Activated gamma-delta T cell treated with anti-CD3 and anti-CD28 coated beads, Interleukin-2, amount 50 U/mL, for 16 hours (primary cell): ENCODE measurements around the gene SLC35D1.

ENCODE experiments used
- DNase-seq: peaks from one replicate; pipeline ENCODE4 v3.0.0-alpha.2; 2020; ENCODE audit warnings: low read depth

Gene SLC35D1

GRCh38 chr1:67044631-67045270 is 9.2 kb downstream of the SLC35D1 start:
- no peak for DNase-seq

GRCh38 chr1:67043366-67043765 is 10.6 kb downstream of the SLC35D1 start:
- no peak for DNase-seq

DNA sequence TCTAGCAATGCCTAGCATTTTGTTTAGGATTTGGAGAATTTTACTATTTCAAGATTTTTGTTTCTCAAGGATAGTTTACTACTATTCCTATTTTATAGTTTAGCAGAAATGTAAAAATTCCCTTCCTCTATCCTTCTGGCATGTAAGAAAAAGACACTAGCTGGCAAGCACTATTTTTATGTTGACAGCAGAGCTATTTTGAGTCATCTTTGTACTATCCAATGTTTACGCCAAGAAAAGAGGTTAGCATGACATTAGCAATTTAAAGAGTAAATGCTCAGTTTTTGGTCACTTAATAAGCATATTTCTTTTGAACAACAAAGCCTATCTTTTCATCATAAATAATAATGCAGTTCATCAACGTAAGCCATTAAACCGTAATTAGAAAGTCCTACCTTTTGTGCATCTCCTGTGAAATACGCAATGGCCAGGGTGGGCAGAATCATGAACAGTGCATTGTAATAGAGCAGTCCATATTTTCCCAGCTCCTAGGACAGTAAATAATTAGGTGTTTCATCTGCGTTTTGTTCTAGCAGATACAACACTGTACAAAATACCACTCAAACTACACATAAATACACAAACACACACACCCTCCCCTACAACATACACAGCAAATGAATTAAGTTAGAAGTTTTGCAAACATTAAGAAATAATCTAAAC is 12.0 kb downstream of the SLC35D1 start:
- DNase-seq = no peak

GRCh38 chr1:67040405-67040804 is 13.5 kb downstream of the SLC35D1 start:
- no peak for DNase-seq

DNA sequence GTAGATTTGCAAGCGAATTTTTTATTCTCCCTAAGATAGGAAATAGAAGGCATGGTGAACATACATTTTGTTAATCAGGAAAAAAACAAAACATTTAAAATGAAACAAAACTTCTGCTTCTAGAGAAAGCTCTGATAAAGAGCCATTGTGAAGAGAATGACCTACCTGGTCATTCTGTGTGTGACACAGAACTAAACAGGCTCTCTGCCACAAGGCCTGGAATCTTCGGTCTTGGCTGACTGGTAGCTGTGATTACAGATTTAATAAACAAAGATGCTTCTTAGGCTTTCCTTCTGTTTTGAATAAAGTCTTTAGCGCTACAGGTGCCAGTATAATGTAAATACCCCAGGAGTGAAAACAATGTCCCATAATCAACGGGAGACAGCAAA is 22.1 kb downstream of the SLC35D1 start:
- no peak for DNase-seq

GRCh38 chr1:67031121-67031858 is 22.7 kb downstream of the SLC35D1 start:
- no peak for DNase-seq

DNA sequence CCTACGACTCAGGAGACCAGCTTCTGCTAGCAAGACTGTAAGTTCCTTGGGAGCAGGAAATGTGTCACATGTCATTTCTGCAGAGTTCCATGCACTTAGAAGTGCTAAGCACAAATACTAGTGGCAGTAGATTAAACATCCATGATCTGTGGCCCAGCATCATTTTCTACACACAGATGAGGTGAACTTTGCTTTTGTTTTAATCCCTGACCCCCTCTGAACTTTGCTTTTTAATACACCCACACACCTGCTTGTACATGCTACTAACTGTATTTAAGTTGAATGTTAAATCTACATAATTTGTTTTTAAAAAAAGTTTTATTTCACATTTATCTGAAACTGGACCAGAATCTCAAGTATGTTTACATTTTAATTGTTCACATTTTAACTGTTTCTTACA is 24.5 kb downstream of the SLC35D1 start:
- DNase-seq = no peak

- DNase-seq = no peak
Observed at GRCh38 chr1:67020765-67021164, 33.2 kb downstream of the SLC35D1 start.

DNA sequence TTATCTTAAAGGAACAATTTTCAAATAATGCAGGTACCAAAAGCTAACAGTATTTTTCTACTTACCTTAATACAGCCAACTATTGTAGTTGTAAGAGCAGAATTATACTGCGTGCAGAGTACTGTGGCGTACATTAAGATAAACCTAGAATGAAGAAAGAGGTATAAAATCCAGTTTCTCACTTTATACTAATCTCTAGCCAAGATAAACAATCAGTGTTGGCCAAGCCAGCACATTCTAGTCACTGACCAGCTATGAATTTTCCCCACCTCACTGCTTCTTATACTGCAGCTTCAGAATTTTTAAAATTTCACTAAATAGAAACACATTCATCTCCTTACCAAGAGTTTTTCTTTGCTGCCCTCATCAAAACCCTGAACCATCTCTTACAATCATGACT is 33.6 kb downstream of the SLC35D1 start:
- no peak for DNase-seq

DNA sequence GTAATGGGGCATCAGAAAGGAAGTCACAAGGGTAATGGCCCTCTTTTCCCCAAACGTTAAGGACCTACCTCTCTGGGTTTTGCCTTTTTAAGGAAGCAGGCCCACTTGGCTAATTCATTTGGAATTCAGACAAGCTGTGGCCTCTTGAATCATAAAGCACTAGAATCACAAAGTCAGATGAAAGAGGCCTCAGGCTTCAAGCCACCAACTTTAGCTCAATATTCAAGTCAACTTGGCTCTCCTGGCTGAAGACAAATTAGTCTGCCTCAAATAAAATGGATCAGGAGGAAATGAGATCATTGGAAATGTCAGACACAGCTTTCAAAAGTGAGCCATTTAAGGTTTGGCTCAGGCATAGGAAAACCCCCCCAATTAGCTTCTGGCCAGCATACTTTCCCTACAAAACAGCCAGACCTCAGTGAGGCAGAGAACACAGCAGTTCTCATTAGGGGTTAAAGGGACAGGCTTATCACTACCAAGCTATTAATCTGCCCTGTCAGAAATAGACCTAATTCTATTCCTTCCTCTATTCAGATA is 34.3 kb downstream of the SLC35D1 start:
- DNase-seq = no peak

DNA sequence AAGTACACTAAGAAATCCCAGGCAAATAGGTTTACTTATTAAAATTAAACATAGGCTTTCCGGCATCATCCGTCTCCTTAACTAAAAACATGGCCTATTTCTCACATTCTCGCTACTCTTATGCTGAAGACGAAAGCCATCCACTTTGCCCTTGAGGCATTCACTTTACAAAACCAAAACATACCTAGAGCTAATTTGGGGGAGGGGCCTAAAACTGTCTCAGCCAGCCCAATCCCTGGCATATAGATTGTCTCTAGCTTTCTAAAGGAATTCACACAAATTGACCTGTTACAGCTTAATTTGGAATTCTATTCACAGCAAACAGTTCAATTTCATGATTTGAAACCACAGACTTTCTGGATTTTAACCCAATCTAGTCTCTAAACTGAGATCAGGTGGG is 34.8 kb downstream of the SLC35D1 start:
- no peak for DNase-seq

GRCh38 chr1:67018574-67018973 is 35.4 kb downstream of the SLC35D1 start:
- no peak for DNase-seq

GRCh38 chr1:67013573-67013972 is 40.4 kb downstream of the SLC35D1 start:
- DNase-seq = no peak

DNA sequence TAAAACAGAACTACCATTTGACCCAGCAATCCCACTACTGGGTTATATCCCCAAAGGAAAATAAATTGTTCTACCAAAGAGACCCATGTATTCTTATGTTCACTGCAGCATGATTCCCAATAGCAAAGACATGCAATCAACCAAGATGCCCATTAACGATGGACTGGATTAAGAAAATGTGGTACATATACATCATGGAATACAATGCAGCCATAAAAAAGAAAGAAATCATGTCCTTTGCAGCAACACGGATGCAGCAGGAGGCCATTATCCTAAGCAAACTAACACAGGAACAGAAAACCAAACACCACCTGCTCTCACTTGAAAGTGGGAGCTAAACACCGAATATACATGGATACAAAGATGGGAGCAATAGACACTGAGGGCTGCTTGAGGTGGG is 44.2 kb downstream of the SLC35D1 start:
- no peak for DNase-seq

- DNase-seq = no peak
Observed at GRCh38 chr1:67005068-67005467, 48.9 kb downstream of the SLC35D1 start.

DNA sequence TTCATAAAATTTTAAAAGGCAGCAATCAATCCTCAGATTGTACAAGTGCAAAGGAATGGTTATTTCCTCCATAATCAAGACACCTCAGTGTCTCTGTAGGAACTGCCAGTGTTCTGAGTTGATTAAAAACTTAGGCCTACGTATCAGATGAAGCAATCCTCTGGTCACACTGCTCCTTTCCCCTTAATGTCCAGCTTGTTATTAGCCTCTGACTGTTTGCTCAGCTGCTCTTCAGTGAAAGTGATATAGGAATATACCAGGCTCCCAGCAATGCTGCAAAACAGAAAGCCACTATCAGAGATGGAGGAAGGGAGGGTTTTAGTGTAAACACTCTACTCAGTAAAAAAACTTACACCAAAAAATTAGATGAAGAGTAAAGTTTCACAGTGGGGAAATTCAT is 49.8 kb downstream of the SLC35D1 start:
- DNase-seq = no peak

DNA sequence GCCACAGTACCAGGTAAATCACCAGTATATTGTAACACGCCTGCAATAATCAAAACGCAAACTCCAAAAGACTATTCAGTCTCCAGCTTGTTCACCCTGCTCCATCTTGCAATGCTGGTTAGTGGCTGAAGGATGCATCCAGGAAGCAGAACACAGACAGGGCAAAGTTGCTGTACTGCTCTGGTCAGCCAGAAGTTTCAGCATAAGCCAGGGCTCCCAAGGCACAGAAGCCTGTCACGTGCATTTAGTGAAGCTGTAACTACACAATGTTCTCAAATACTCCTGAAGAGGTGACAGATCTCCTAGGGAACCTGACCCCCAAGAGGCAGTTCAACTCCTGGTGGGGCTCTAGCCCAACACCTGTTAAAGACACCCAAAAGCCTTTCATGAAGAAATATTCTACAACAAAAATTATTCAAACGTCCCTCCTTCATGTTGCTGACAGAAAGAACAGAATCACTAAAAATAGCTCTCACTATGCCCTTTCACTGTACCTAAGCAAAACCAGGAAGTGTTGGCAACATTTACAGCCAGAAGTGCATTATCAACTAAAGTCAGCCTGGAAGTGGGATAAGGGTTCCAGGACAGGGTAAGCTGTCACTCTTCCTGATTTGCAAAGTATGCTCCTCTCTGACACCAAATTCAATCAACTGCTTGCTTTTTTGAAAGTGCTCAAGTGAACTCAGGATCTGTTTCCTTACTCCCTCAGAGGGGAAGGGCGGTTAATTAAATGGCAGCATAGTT is 52.1 kb downstream of the SLC35D1 start:
- DNase-seq = no peak

- no peak for DNase-seq
Observed at GRCh38 chr1:66999640-67000400, 54.1 kb downstream of the SLC35D1 start.

DNA sequence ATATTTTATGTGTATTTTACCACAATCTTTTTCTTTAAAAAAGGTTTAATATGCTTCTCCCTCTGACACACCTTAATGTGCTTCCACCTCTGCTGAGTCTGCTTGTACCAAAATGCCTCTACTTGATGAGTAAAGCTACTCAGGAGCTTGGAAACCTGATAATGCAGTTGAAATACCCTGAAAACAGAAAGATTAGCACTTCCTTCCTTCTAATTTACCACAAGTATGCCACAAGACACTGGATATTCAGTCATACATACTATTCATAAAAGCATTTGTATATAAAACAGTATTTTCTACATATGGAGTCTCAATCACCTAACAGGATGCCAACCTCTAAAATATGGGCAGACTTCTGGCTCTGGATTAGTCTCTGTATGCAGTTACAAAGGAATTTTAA is 55.0 kb downstream of the SLC35D1 start:
- DNase-seq = no peak

DNA sequence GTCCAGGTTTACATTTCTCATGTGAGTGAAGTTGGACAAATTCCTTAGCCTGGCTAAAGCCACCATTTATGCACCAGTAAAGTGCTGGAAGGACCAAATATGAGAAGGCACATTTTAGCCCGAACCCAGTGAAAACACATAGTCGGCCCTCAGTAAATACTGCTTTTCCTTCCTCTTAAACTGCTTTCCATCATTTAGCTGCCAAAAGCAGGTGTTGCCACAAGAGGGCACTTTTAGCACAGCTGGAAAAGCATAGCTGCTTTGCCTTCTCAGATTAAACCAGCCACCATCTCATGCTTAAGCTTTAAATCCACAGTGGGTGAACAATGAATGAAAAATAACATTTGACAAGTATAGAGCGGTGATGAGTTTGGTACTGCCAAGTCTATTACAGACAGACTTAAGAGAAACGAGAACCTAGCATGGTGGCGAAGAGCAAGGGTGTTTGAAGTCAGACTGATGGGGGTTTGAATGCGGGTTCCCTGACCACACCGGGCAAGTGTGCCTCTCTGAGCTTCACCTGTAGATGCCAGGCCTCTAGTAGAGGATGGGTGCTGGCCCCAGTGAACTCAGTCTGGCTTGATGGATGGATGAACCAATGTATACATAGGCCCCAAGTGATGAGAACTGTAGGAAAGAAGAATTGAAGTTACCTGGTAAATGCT is 57.8 kb downstream of the SLC35D1 start:
- DNase-seq = peak; percentile 31

GRCh38 chr1:66993076-66993475 is 60.9 kb downstream of the SLC35D1 start:
- DNase-seq = no peak
